Stimulated activated CD4-positive, alpha-beta T cell treated with anti-CD3 and anti-CD28 coated beads, Interleukin-1b, Interleukin-23, amount 100 ng/mL, for 24 hours (primary cell): ENCODE data around the gene CFAP20DC.
"Not testable (repeated sequence)": the region's sequence is repeated elsewhere in the genome, so short reads cannot be mapped to it uniquely, and the experiment has no call there.

Source experiments
- DNase-seq, 4 experiments: peaks; one replicate each; pipeline ENCODE4 v3.0.0-alpha.2; 2020; ENCODE audit warnings: low read depth in 4 of 4, low spot score in 1 of 4

Gene CFAP20DC

DNA sequence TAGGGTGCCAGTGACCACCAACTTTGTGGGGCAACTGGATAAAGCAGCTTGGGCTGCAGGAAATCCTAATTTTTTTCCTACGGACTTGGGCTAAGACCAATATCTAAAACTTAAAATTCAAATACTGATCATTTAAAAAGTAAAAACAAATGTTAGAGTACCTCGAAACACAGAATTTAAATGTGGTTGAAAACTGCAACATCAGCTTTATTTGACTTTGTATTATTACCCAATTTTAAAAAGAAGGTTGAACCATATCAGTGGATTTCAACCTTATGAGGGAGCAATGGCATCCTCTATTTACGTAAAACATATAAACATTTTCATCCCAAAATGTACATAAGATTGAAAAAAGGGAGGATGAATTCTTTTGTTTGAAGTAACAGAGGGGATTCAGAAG, 26.2 kb downstream of the CFAP20DC start:
- DNase-seq = no peak

DNA sequence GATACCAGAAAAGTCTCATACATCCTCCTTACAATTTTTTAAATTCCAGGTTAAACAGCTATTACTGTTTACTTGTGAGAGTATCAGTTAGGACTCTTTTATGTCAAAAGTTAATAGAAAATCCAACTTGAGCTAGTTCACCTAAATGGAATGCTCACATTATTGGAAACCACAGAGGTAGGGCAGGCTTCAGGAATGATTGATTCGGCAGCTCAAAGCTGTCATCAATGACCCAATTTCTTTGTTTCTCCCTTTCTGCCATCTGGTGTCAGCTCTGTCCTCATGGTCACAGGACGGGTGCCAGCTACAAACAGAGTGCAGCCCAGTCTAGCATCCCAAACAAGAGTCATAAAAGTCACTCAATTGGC, 32.2 kb downstream of the CFAP20DC start:
- no peak for DNase-seq

DNA sequence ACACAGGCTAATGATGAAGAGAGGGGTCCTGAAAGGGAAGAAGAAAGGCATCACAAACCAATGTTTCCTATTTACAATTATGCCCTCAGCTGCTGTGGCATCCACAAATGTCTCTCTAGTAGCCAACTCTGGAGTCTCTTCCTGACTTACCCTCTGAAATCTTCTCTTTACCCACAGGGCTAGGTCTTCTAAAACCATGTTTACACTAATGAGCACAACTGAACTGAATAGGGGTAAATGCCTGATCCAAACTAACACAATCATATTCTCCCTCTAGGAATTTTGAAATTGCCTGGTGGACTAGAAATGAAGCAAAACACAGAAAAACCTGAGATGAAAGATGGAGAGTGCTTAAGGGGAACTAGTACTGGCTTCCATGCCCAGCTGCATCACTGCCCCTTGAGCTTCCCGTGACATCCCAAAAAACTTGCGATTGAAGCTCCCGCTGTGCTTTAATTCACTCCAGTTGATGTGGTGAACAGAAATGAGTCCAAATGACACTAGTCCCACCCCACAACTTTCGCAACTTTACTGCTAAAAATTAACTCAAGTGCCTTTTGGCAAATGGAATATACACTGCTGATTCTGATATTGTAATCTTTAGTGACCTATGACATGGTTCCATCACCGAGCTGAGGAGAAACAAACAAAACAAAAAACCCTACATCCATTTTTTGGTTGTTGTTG, 32.8 kb downstream of the CFAP20DC start:
- no peak for DNase-seq

DNA sequence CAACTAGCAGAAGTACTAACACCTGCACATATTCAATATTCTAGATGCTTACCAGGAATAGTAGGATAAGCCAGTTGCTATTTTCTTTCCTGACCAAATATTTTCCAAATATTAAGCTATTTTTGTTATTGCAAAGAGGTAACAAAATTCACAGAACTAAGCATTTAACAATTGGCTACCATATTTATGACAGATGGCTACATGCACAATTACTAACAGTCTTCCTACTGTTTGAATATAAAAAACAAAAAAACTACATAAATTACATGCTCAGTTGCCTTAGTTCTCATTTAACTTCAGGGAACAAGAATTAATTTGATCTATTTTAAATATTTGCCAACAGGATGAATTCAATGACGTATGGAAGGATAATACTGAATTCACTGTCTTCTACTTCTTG, 36.2 kb downstream of the CFAP20DC start:
- no peak for DNase-seq

DNA sequence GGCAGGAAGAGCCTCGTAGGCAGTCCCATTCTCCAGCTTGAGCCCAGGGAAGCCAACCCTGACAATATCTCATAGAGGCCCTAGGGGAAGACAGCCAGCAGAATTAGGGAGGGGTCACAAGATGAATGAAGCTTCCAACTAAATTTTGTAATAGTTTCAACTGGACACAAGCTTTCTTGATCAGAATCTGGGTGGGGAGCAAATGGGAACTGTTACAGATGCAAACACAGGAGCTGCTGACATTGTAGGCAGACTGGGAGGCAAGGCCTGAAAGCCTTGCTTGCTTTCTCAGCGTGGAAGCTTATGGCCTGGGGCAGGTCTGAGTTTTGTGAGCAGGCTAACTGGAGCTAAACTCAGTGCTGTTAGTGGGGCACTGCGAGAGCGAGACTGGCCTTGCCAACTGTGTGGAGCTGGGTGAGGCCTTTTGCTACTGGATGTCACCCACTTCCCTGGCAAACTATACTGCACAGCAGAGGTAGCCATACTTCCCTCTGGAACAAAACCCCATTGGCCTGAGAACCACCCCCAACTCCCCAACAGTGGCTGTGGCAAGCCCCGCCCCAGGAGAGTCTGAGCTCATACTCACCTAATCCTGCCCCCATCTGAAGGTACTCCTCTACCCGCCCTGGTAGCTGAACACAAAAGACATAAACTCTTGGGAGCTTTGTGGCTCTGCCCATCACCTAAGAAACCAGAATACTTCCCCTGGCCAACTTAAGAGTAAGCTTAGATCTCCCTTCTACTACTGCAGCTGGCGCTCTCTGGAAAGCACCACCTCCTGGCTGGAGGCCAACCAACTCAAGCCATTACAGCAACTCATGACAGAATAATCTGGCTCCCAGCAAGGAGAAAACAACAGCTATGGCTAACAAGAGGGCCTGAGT, 42.9 kb downstream of the CFAP20DC start:
- DNase-seq = no peak

DNA sequence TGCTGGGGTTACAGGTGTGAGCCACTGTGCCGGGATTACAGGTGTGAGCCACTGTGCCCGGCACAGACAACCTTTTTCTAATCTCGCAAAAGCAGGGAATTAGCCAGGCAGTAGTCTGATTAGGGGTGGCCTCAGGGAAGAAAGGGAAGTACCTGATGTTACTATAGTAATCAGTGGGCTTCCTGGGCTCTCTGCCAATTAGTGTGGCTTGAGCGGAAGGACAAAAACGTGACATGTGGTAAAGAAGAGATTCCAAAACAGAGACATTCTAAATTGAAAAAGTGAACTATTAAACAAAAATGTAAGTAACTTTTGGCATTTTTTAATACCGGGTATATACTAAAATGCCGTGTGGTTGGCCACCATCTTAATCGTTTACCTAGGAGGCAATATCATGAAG, 48.1 kb downstream of the CFAP20DC start:
- DNase-seq = no peak

DNA sequence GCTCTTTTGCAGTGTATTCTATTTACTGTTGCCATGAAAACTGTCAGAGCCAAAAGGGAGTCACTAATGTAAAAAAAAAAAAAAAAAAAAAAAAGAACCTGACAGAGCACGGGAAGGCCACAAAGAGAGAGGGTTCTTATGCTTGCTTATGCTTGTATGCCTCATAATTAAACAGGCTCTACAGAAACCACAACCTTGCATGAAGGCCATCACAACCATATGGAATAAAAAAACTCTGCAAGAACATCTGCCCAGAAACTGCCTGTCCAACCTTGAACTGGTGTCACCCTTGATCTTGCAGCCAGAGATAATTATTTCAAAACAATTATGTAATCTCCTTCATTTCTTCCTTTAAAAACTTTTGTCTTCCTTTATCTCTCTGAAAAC, 50.1 kb downstream of the CFAP20DC start:
- no peak for DNase-seq

DNA sequence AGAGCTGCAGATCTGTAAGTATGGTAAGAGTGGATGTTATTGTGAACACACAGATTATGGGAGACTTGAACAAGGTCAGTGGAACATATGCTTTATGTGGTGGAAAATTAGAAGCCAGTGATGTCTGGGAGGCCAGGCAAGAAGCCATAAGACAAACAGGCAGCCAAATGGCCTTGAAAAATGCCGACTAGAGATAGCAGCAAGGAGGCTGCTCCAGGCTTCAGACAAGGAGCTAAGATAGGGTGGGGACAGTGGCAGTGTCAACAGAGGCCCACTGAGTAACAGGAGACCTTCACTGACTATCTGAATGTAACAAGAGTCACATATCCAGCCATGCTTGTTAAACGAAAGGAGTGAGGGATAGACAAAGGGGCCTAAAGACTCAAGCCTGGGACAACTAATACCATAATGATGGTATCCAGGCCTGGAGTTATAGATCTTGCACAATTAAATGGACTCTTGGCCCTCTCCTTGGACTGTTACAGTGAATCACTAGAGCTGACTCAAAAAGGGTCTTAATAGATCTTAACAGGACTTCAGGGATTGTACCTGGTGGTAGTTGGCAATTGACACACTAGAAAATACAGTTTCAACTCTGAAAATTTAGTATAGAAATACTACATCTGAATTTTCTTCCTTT, 50.6 kb downstream of the CFAP20DC start:
- DNase-seq = no peak

DNA sequence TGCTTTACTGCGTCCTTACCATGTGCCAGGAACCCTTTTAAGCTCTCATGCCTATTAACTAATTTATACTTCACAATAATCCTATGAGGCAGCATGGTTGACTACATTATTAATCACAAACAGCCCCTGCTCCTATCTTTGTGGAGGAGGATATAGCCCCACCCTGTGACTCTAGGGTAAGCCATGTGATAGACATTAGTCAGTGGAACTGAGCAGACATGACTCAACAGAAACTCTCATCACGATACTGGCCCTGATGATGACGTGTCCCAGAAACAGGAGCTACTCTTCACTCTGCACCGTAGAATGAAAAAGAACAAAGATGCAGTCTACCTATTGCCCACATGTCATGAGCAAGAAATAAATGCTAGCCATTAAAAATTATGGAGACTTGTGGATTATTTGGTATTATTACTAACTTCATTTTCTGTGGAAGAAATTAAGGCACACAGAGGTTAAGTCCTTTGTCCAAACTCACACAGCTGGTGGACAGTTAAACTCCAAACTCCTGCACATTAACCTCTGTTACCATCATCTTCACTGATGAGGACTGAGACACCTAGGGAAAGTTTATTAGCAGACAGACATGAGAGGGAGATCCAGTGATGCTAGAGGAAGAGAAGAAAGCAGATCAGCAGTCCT, 51.2 kb downstream of the CFAP20DC start:
- peak in 1 of 4 experiments; percentile 2 for DNase-seq

DNA sequence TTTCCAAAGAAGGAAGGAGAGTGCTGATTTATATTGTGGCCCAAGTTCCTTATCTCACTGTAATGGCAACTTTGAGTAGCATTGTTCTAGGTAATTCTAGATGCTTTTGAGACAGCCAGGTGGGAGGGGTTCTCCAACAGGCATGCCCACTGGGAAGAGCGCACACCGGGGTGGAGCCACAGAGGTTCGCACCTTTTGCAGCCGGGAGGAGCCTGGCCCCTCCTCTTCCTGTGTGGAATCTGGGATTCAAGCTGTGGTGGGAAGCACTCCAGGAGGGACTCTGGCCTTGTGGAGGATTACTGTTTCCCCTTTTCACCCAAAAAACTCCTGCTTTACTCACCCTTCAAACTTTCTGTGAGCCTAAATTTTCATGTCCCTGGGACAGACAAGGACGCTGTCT, 53.1 kb downstream of the CFAP20DC start:
- no peak for DNase-seq

DNA sequence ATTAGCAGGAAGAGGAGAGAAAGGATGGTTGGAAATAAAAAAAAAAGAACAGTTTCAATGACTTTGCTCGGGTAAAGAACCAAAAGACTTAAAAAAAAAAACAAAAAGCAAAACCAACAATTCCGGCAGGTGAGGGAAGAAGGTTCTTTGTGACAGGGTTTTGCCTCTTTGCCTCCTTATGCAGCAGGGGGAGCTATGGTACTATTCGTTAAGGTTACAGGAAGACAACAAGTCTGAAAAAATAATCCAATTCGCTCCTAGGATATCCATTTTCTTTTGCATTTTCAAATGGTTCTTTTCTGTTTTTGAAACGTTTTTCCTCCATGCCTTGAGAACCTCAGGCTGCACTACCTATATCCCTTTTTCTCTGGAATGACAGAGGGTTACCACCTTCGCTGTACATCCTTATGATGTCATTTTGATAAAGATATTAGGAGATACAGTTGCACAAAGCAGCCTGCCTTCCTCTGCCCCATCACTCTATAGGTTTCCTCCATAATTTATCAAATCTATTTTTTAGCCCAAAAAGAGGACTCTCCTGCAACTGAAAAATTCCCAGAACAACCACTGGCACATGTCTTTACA, 55.0 kb downstream of the CFAP20DC start:
- DNase-seq = peak in 1 of 4 experiments; percentile 8

DNA sequence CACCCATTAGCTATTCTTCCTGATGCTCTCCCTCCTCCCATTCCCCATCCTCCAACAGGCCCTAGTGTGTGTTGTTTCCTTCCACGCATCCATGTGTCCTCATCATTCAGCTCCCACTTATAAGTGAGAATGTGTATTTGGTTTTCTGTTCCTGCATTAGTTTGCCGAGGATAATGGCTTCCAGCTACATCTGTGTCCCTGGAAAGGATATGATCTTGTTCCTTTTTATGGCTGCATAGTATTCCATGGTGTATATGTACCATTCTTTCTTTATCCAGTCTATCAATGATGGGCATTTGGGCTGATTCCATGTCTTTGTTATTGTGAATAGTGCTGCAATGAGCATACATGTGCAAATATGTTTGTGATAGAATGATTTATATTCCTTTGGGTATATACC, 56.3 kb downstream of the CFAP20DC start:
- no peak for DNase-seq

DNA sequence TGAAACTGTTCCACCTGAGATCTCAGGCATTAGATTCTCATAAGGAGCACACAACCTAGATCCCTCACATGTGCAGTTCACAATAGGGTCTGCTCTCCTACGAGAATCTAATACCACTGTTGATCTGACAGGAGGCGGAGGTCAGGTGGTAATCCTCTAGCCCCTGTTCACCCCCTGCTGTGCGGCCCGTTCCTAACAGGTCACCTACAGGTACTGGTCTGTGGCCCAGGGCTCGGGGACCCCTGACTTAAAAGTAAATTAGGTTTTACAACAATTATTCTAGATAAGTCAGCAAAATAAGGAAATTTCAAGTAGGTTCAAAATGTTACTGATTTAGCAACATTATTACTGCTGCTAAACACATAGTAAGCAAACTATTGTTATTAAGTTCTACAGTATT, 58.2 kb downstream of the CFAP20DC start:
- no peak for DNase-seq

DNA sequence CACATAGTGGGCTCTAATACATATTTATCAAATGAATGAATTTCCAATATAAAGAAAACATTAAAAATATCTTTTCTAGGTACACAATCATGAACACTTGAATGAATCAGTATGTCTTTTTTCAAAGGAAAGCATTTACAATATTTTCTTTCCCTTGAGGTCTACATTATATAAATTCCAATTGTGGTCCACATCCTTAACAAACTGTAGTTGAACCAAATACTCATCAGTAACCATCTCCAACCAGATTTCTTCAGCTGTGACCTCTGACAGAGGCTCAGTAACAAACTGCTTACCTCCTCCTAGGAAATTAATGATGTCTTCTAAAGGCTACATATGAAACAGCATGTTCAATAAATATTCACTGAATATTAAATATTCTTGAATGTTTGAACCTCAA, 58.8 kb downstream of the CFAP20DC start:
- no peak for DNase-seq

DNA sequence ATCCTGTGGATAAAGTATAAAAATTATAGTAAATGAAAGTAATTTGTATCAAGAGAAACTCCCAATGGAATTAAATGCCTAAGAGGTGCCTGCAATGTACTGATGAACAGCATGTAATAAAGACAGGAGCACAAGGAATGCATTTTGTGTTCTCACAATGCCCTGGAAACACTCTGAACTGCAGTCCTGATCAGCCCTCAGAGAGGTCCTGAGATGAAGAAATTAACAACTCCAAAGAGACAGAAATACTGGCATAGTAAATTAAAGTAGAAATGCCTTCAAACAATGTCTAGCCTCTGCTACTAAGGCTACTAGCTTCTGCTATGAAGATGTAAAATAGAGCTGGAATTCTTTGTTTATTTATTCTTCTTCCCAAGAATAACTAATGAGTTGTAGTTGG, 59.9 kb downstream of the CFAP20DC start:
- DNase-seq = no peak

DNA sequence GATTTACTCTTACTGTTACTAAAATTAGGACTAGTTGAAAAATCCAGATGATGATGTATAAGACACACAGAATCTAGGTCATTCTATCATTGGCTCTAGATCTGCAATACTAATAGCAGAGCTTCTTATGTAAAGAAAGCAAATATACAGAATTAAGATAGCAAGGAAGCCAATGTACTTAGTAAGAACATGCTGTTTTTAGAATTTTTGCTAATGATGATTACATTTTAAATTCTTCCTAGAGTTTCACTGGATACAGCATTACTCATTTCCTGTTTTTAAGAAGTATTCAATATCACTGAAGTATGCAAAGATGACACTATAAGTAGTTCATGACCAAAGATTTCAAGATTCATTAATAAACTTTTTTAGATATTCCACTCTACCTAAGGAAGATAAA, 60.7 kb downstream of the CFAP20DC start:
- no peak for DNase-seq

DNA sequence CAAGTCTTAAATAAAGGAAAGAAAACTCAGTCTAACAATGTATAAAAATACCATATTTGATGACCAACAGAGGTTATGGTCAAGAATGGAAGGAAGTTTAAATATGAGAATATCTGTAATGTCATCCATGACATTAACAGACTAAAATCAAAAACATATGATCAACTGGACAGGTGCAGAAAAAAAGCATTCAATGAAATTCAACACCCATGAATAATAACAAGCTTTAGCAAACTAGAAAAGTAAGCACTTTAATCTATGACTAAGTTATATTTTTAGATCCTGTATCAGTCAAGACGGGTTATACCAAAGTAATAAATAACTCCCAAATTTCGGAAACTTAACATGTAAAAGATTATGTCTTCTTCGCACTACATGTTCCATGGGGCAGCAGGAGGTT, 61.8 kb downstream of the CFAP20DC start:
- DNase-seq = no peak

DNA sequence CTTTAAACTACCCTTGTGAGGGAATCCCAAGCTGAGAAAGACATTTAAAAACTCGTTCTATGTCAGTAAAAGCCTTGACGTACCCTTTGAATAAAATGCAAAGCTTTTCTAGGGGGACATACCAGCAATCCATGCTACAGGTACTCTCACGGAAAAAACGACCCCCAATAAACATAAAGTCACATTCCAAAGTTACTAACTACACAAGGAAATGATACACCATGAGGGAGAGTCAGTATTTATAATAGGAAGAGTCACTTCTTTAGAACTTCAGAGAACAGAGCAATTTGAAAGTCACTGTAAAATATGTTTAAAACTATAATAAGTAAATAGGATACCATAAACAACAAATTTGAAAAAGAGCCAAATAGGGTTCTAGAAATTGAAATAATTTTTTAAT, 63.2 kb downstream of the CFAP20DC start:
- no peak for DNase-seq

DNA sequence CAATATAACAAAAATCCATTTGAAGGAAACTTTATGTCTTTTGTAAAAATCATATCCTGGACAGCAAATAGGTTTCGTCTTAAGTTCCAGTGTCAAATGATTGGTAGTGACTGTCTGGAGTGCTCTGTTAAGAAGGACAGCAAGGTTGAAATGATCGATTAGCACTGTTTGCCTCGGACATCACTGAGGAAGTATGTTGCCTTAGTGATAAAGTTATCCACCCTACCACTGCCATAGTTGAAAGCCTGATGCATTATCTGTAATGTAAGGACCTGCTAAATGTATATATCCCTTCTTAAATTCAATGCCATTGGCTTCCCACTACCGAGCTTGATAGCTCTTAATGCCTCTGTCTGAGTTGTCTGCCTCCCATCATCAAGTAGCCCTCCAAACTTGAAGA, 70.0 kb downstream of the CFAP20DC start:
- DNase-seq = no peak

DNA sequence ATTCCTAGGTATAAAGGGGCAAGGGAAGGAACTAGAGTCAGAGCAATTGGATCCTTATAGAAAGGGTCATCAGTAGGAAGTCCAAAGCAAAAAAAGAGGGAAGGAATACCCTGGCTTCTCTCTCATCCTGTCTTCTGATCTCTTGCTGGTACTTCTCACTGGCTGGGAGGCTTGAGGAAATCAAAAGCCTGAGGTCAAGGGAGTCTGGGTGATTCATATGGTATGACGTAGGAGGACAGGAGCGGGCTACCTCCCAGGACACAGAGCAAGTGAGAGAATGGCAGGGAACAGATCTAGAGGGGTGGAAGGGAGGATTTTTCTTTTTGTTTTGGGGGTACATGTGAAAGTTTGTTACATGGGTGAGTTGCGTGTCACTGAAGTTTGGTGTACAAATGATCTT, 76.0 kb downstream of the CFAP20DC start:
- DNase-seq = no peak

DNA sequence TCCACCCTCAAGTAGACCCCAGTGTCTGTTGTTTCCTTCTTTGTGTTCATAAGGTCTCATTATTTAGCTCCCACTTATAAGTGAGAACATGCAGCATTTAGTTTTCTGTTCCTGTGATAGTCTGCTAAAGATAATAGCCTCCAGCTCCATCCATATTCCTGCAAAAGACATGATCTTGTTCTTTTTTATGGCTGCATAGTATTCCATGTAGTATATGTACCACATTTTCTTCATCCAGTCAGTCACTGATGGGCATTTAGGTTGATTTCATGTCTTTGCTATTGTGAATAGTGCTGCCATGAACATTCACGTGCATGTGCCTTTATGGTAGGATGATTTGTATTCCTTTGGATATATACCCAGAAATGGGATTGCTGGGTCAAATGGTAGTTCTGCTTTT, 82.0 kb downstream of the CFAP20DC start:
- not testable (repeated sequence) for DNase-seq
